H9 (cell line): ENCODE results near the gene PRRG3. TPM values are rescaled to one million over a fixed set of nuclear protein-coding genes. Genes with fewer than 3 reads are reported as not detected.

Experiments
- DNase-seq: peaks from one replicate; pipeline ENCODE4 v3.0.0-alpha.2; 2017
- H2AFZ ChIP-seq: one replicate; pipeline ENCODE4 v1.6.1; 2013; ENCODE audit warnings: mild to moderate bottlenecking, low read length, control low read depth, moderate library complexity
- H2AK5ac ChIP-seq: 2 replicates; pipeline ENCODE4 v1.6.1; 2013; ENCODE audit warnings: low read length, control low read depth, mixed read lengths; ENCODE audit not compliant: insufficient read length
- H2BK120ac ChIP-seq: one replicate; pipeline ENCODE4 v1.6.1; 2013; ENCODE audit warnings: low read depth, mild to moderate bottlenecking, low read length, control low read depth, inconsistent platforms; ENCODE audit not compliant: poor library complexity, severe bottlenecking
- H2BK12ac ChIP-seq: 2 replicates; pipeline ENCODE4 v1.6.1; 2013; ENCODE audit warnings: low read length, control low read depth, mixed read lengths, low read depth; ENCODE audit not compliant: insufficient read length
- H2BK15ac ChIP-seq: 2 replicates; pipeline ENCODE4 v1.6.1; 2013; ENCODE audit warnings: low read depth, low read length, control low read depth
- H2BK20ac ChIP-seq: one replicate; pipeline ENCODE4 v1.6.1; 2013; ENCODE audit warnings: low read depth, mild to moderate bottlenecking, low read length, control low read depth, inconsistent platforms; ENCODE audit not compliant: poor library complexity, severe bottlenecking
- H2BK5ac ChIP-seq: 2 replicates; pipeline ENCODE4 v1.6.1; 2013; ENCODE audit warnings: low read length, control low read depth, mixed read lengths; ENCODE audit not compliant: insufficient read length
- H3K14ac ChIP-seq: 2 replicates; pipeline ENCODE4 v1.6.1; 2013; ENCODE audit warnings: low read length, control low read depth; ENCODE audit not compliant: insufficient read depth
- H3K18ac ChIP-seq: 2 replicates; pipeline ENCODE4 v1.6.1; 2013; ENCODE audit warnings: low read depth, mild to moderate bottlenecking, mixed read lengths, low read length, control low read depth; ENCODE audit not compliant: insufficient read length
- H3K23ac ChIP-seq: 2 replicates; pipeline ENCODE4 v1.6.1; 2013; ENCODE audit warnings: low read length, control low read depth, mixed read lengths, low read depth; ENCODE audit not compliant: insufficient read length
- H3K23me2 ChIP-seq: 2 replicates; pipeline ENCODE4 v1.6.1; 2013; ENCODE audit warnings: low read depth, mild to moderate bottlenecking, mixed read lengths, low read length, control low read depth; ENCODE audit not compliant: insufficient read length, poor library complexity, severe bottlenecking
- H3K27ac ChIP-seq: 2 replicates; pipeline ENCODE4 v1.5.1; 2013; ENCODE audit warnings: low read length, control low read depth, mixed read lengths, low read depth; ENCODE audit not compliant: insufficient read length
- H3K27me3 ChIP-seq: 2 replicates; pipeline ENCODE4 v1.6.1; 2013; ENCODE audit warnings: low read length, control low read depth, inconsistent platforms; ENCODE audit not compliant: insufficient read depth
- H3K4ac ChIP-seq: 2 replicates; pipeline ENCODE4 v1.6.1; 2013; ENCODE audit warnings: low read depth, mild to moderate bottlenecking, control low read depth, inconsistent platforms, low read length, moderate library complexity
- H3K4me1 ChIP-seq: 2 replicates; pipeline ENCODE4 v1.6.1; 2013; ENCODE audit warnings: low read length, control low read depth, inconsistent platforms; ENCODE audit not compliant: insufficient read depth
- H3K4me2 ChIP-seq: 2 replicates; pipeline ENCODE4 v1.6.1; 2013; ENCODE audit warnings: low read length, control low read depth, mixed read lengths; ENCODE audit not compliant: insufficient read length, insufficient read depth
- H3K56ac ChIP-seq: 2 replicates; pipeline ENCODE4 v1.6.1; 2013; ENCODE audit warnings: low read depth, mild to moderate bottlenecking, mixed read lengths, low read length, control low read depth; ENCODE audit not compliant: insufficient read length
- H3K79me1 ChIP-seq: 2 replicates; pipeline ENCODE4 v1.6.1; 2013; ENCODE audit warnings: low read depth, mild to moderate bottlenecking, moderate library complexity, low read length, control low read depth, inconsistent platforms; ENCODE audit not compliant: insufficient read depth, poor library complexity, severe bottlenecking
- H3K79me2 ChIP-seq: 2 replicates; pipeline ENCODE4 v1.6.1; 2013; ENCODE audit warnings: low read length, control low read depth, inconsistent platforms; ENCODE audit not compliant: insufficient read depth
- H3K9ac ChIP-seq: 2 replicates; pipeline ENCODE4 v1.6.1; 2013; ENCODE audit warnings: low read length, control low read depth, mixed read lengths; ENCODE audit not compliant: insufficient read length; ENCODE audit errors: extremely low read depth
- H3K9me3 ChIP-seq: one replicate; pipeline ENCODE4 v1.6.1; 2013; ENCODE audit warnings: low read depth, low read length, inconsistent platforms; ENCODE audit not compliant: control insufficient read depth
- H3T11ph ChIP-seq: one replicate; pipeline ENCODE4 v1.6.1; 2013; ENCODE audit warnings: mild to moderate bottlenecking, low read length, control low read depth, inconsistent platforms
- H4K20me1 ChIP-seq: one replicate; pipeline ENCODE4 v1.6.1; 2013; ENCODE audit not compliant: control insufficient read depth, insufficient read length, insufficient read depth
- H4K5ac ChIP-seq: 2 replicates; pipeline ENCODE4 v1.6.1; 2013; ENCODE audit warnings: low read depth, mild to moderate bottlenecking, mixed read lengths, low read length, control low read depth; ENCODE audit not compliant: insufficient read length
- H4K8ac ChIP-seq: replicated peaks from 2 replicates; pipeline ENCODE4 v1.6.1; 2013; ENCODE audit warnings: low read length, control low read depth, mixed read lengths, low read depth; ENCODE audit not compliant: insufficient read length
- H4K91ac ChIP-seq: 2 replicates; pipeline ENCODE4 v1.6.1; 2013; ENCODE audit warnings: low read depth, mild to moderate bottlenecking, moderate library complexity, mixed read lengths, low read length, control low read depth; ENCODE audit not compliant: insufficient read length
- H3K27ac Mint-ChIP-seq, 3 experiments: 2 replicates in 2 of 3; 3 replicates in 1 of 3; pipeline ENCODE4 v1.8.0; 2020 to 2021; ENCODE audit warnings: mixed read lengths in 3 of 3, mild to moderate bottlenecking in 1 of 3, moderate library complexity in 1 of 3
- H3K27me3 Mint-ChIP-seq: 2 replicates; pipeline ENCODE4 v1.8.0; 2021; ENCODE audit warnings: low read depth, mild to moderate bottlenecking, moderate library complexity, mixed read lengths
- H3K36me3 Mint-ChIP-seq, 3 experiments: 2 replicates in 2 of 3; 3 replicates in 1 of 3; pipeline ENCODE4 v1.8.0; 2020 to 2021; ENCODE audit warnings: low read depth in 3 of 3, mixed read lengths in 3 of 3; ENCODE audit not compliant: insufficient read depth in 1 of 3
- H3K4me1 Mint-ChIP-seq, 2 experiments: 2 replicates each; pipeline ENCODE4 v1.8.0; 2020; ENCODE audit warnings: mixed read lengths in 2 of 2
- H3K4me3 Mint-ChIP-seq, 2 experiments: 2 replicates in 1 of 2; 3 replicates in 1 of 2; pipeline ENCODE4 v1.8.0; 2020 to 2021; ENCODE audit warnings: mild to moderate bottlenecking in 2 of 2, mixed read lengths in 2 of 2, moderate library complexity in 1 of 2
- H3K9me3 Mint-ChIP-seq, 2 experiments: 2 replicates in 1 of 2; 3 replicates in 1 of 2; pipeline ENCODE4 v1.8.0; 2020; ENCODE audit warnings: mild to moderate bottlenecking in 2 of 2, mixed read lengths in 2 of 2, moderate library complexity in 1 of 2
- WGBS: extraction: QIAGEN DNeasy Blood & Tissue Kit; methylation state at CpG from one replicate; pipeline ENCODE4 v1.1.7; 2013; ENCODE audit warnings: missing lambda C conversion rate, low lambda C conversion rate, mixed read lengths; ENCODE audit not compliant: insufficient read length; ENCODE audit errors: extremely low coverage; 5-methylcytosine and 5-hydroxymethylcytosine counted together
- total RNA-seq: library from RNA; stranded (reverse); gene quantifications from 2 replicates; pipeline ENCODE4 v1.2.1, GENCODE V29; 2021
- TF ChIP-seq, protein P1 (sequence below): fragments of 200-600 bp; sonication (generic); conservative IDR thresholded peaks from 3 replicates; pipeline ENCODE4 v1.8.0; 2021; ENCODE audit warnings: antibody characterized with exemption, mild to moderate bottlenecking

The PRRG3 gene
- total RNA-seq, 1 experiment from 2014 or later, result 4.9 TPM

GRCh38 chrX:151703487-151703886 lies 8.2 kb downstream of the PRRG3 start:
- Histone ChIP-seq H2AK5ac (no peak overlapping the region), H3K9me3 (peaks cover 57% of the 10 kb centered on the region), H4K8ac (no peak overlapping the region), H4K5ac (no peak overlapping the region), H2BK5ac (no peak overlapping the region), H2BK20ac (no peak overlapping the region), H4K91ac (no peak overlapping the region), H3K23me2 (no peaks in the 10 kb centered on the region), H3K4me2 (no peak overlapping the region), H4K20me1 (no peaks in the 10 kb centered on the region), H3K14ac (no peak overlapping the region), H2BK12ac (no peak overlapping the region), H3K27ac (no peak overlapping the region), H3K79me1 (no peaks in the 10 kb centered on the region), H3K79me2 (no peaks in the 10 kb centered on the region), H2BK120ac (no peak overlapping the region), H3K4ac (no peak overlapping the region), H3K4me1 (no peaks in the 10 kb centered on the region; the same call in 1 of the 2 replicates), H3K27me3 (no peaks in the 10 kb centered on the region), H3T11ph (no peak overlapping the region), H3K56ac (no peak overlapping the region), H3K18ac (no peak overlapping the region), H3K23ac (no peak overlapping the region), H3K9ac (no peak overlapping the region), H2AFZ (no peak overlapping the region), H2BK15ac (no peak overlapping the region)
- Mint-ChIP-seq H3K27me3 (peaks cover 3% of the 10 kb centered on the region), H3K36me3 (peaks cover 0 to 2% (median 0%) of the 10 kb centered on the region in 3 experiments; a peak in 2 of 7 replicates), H3K4me1 (0 out of 4 replicates have a peak, but pooled peaks cover 0 to 2% of the 10 kb centered on the region in 2 experiments), H3K9me3 (peaks cover 60 to 63% of the 10 kb centered on the region in 2 experiments), H3K27ac (no peak overlapping the region), H3K4me3 (no peak overlapping the region)
- no peak for DNase-seq
- WGBS, result no CpG with 5 or more reads among the region's 7 CpGs
- TF ChIP-seq, protein P1, sequence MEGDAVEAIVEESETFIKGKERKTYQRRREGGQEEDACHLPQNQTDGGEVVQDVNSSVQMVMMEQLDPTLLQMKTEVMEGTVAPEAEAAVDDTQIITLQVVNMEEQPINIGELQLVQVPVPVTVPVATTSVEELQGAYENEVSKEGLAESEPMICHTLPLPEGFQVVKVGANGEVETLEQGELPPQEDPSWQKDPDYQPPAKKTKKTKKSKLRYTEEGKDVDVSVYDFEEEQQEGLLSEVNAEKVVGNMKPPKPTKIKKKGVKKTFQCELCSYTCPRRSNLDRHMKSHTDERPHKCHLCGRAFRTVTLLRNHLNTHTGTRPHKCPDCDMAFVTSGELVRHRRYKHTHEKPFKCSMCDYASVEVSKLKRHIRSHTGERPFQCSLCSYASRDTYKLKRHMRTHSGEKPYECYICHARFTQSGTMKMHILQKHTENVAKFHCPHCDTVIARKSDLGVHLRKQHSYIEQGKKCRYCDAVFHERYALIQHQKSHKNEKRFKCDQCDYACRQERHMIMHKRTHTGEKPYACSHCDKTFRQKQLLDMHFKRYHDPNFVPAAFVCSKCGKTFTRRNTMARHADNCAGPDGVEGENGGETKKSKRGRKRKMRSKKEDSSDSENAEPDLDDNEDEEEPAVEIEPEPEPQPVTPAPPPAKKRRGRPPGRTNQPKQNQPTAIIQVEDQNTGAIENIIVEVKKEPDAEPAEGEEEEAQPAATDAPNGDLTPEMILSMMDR, result no peak
